ENCODE measurements around the gene SLC25A41.
"Not testable (repeated sequence)": the region's sequence is repeated elsewhere in the genome, so short reads cannot be mapped to it uniquely, and the experiment has no call there.

Gene SLC25A41

DNA sequence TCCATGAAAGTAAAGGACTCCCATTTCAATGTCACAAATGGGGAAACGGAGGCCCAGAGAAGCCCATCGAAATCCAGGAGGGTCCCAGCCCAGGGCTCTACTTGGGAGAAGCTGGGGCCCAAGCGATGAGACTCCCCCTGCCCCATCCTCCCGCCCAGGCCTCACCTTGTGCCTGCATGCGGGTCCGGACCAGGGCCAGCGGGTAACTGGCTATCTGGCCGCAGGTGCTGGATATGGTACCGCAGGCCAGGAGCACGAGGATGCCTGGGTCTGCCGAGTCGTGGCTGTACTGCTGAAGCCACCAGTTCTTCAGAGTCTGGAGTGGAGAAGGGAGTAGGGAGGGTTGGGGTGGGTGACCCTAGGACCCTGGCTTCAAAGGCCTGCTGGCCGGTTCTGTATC, 10.4 kb upstream of the SLC25A41 start:
- no peak overlapping the region for H3K4me3 ChIP-seq
- no peak overlapping the region for H3K27ac ChIP-seq
- no peak for DNase-seq (ENCODE audit: low spot score)
- TF ChIP-seq CTCF (IDR thresholded peaks at IDR 0.05), result no peak

- DNase-seq (ENCODE audit: low spot score), result no peak
- Histone ChIP-seq H3K4me3 (no peak overlapping the region), H3K27ac (no peak overlapping the region)
- TF ChIP-seq CTCF (IDR thresholded peaks at IDR 0.05), result no peak
These were observed 8.6 kb upstream of the SLC25A41 start for GRCh38 chr19:6442087-6442688.

DNA sequence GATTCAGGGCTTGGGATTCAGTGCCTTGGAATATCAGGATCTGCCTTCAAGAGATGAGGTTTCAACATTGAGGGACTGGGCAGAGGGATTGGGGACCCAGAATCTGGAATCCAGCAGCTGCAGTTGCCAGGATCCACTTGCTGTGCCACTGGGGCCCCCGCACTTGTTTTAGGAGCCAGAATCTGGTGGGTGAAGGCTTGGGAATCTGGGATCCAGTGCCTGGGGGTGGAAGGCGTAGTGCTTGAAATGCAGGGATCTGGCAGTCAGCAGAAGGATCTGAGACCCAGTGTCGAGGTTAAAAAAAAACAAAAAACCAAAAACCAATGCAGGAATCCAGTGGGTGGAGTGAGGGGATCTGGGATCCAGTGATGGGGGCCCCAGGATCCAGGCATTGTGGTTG, 7.3 kb upstream of the SLC25A41 start:
- no peak overlapping the region for H3K4me3 ChIP-seq
- DNase-seq (ENCODE audit: low spot score), result no peak
- no peak for TF ChIP-seq CTCF (IDR thresholded peaks at IDR 0.05)
- no peak overlapping the region for H3K27ac ChIP-seq

DNA sequence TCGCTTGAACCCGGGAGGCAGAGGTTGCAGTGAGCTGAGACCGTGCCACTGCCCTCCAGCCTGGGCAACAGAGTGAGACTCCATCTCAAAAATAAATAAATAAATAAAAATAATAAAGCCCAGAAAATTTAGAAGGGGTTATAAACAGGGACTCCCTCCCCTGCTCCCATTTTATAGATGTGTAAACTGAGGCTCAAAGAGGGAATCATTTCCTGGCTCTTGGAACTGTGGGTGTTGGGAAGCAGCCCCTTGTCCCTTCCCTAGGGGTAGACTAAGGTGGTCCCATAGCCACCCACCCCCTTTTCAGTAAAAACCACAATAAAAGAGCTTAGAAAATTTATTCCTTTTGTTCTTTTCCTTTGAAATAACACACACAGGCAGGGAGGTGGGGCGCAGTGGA, 6.2 kb upstream of the SLC25A41 start:
- Histone ChIP-seq H3K4me3 (no peak overlapping the region), H3K27ac (no peak overlapping the region)
- TF ChIP-seq CTCF (IDR thresholded peaks at IDR 0.05), result no peak
- DNase-seq (ENCODE audit: low spot score), result no peak

DNA sequence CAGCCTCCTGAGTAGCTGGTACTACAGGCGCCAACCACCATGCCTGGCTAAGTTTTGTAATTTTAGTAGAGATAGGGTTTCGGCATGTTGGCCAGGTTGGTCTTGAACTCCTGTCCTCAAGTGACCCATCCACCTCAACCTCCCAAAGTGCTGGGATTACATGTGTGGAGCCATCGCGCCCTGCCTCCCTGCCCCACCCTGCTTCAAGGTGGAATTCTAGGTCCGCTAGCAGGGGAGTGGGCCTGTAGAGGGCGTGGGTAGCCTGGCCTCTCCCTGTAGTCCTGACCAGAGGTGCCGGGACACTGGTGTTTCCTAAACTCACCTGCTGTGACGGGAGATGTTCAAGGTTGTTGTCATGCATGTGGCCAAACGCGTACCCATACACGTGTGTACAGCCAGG, 398 bp downstream of the SLC25A41 start:
- no peak overlapping the region for H3K27ac ChIP-seq
- no peak for DNase-seq (ENCODE audit: low spot score)
- no peak for TF ChIP-seq CTCF (IDR thresholded peaks at IDR 0.05)
- H3K4me3 ChIP-seq, result no peak overlapping the region

GRCh38 chr19:6431891-6432290, 1.7 kb downstream of the SLC25A41 start:
- no peak overlapping the region for H3K4me3 ChIP-seq
- H3K27ac ChIP-seq, result no peak overlapping the region
- no peak for TF ChIP-seq CTCF (IDR thresholded peaks at IDR 0.05)
- no peak for DNase-seq (ENCODE audit: low spot score)

- Histone ChIP-seq H3K4me3 (no peak overlapping the region), H3K27ac (no peak overlapping the region)
- DNase-seq (ENCODE audit: low spot score), result no peak
- no peak for TF ChIP-seq CTCF (IDR thresholded peaks at IDR 0.05)
These were observed 3.9 kb downstream of the SLC25A41 start for GRCh38 chr19:6429419-6430221.

DNA sequence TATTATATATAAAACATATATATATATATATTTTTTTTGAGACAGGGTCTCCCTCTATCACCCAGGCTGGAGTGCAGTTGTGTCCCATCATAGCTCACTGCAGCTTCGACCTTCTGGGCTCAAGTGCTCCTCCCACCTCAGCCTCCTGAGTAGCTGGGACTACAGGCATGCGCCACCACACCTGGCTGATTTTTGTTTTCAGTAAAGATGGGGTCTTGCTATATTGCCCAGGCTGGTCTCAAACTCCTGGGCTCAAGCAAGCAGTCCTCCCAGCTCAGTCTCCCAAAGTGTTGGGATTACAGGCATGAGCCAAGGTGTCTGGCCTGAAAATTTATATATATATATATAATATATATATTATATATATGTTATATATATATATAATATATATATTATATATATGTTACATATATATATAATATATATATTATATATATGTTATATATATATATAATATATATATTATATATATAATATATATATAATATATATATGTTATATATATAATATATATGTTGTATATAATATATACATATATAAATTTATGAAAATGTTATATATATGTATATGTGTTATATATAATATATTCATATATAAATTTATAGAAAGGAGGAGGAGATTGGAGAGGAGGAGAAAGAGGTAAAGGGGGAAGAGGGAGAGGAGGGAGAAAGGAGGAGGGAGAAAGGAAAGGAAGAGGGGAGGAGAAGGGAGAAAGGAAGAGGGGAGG, 4.7 kb downstream of the SLC25A41 start:
- not testable (repeated sequence) for H3K27ac ChIP-seq; DNase-seq (ENCODE audit: low spot score); H3K4me3 ChIP-seq

All from coronary artery (tissue), 2 donors.